Erythroblast (primary cell): Measurements from ENCODE around the gene ABHD16A.

Experiments used
- GATA1 ChIP-seq: IDR thresholded peaks from 2 replicates; pipeline ENCODE4 v1.6.1; 2011; ENCODE audit warnings: low read depth, mild to moderate bottlenecking, control low read depth, low read length, moderate library complexity
- POLR2A ChIP-seq: IDR thresholded peaks from 2 replicates; pipeline ENCODE4 v1.6.1; 2011; ENCODE audit warnings: mild to moderate bottlenecking, low read length

- no peak for TF ChIP-seq POLR2A
- no peak for TF ChIP-seq GATA1
These were observed 2.8 kb upstream of the ABHD16A start for GRCh38 chr6:31705931-31706330.
